Measurements from ENCODE around the gene PKD2.
"Not testable (repeated sequence)": the region's sequence is repeated elsewhere in the genome, so short reads cannot be mapped to it uniquely, and the experiment has no call there.

Gene PKD2

GRCh38 chr4:88062843-88063242 is 55.4 kb downstream of the PKD2 start:
- no peak overlapping the region for H3K4me3 ChIP-seq (ENCODE audit: low read depth, low read length)

- H3K4me3 ChIP-seq (ENCODE audit: low read depth, low read length) = no peak overlapping the region
Measured at GRCh38 chr4:88063634-88064296, 56.3 kb downstream of the PKD2 start.

GRCh38 chr4:88064410-88064809 is 57.0 kb downstream of the PKD2 start:
- no peak overlapping the region for H3K4me3 ChIP-seq (ENCODE audit: low read depth, low read length)

- H3K4me3 ChIP-seq (ENCODE audit: low read depth, low read length) = no peak overlapping the region
Measured at GRCh38 chr4:88070031-88070430, 62.6 kb downstream of the PKD2 start.

GRCh38 chr4:88075336-88075735 is 67.9 kb downstream of the PKD2 start:
- H3K4me3 ChIP-seq (ENCODE audit: low read depth, low read length) = no peak overlapping the region

GRCh38 chr4:88077911-88078524 is 70.6 kb downstream of the PKD2 start:
- H3K4me3 ChIP-seq (ENCODE audit: low read depth, low read length) = no peak overlapping the region

- no peak overlapping the region for H3K4me3 ChIP-seq (ENCODE audit: low read depth, low read length)
Measured at GRCh38 chr4:88078579-88078978, 71.1 kb downstream of the PKD2 start.

- no peak overlapping the region for H3K4me3 ChIP-seq (ENCODE audit: low read depth, low read length)
Measured at GRCh38 chr4:88080626-88081025, 73.2 kb downstream of the PKD2 start.

GRCh38 chr4:88087004-88087403 is 79.6 kb downstream of the PKD2 start:
- H3K4me3 ChIP-seq (ENCODE audit: low read depth, low read length) = no peak overlapping the region

GRCh38 chr4:88090898-88091297 is 83.5 kb downstream of the PKD2 start:
- H3K4me3 ChIP-seq (ENCODE audit: low read depth, low read length) = no peak overlapping the region

- H3K4me3 ChIP-seq (ENCODE audit: low read depth, low read length) = no peak overlapping the region
Measured at GRCh38 chr4:88091378-88091777, 83.9 kb downstream of the PKD2 start.

- no peak overlapping the region for H3K4me3 ChIP-seq (ENCODE audit: low read depth, low read length)
Measured at GRCh38 chr4:88093874-88094273, 86.4 kb downstream of the PKD2 start.

- H3K4me3 ChIP-seq (ENCODE audit: low read depth, low read length) = no peak overlapping the region
Measured at GRCh38 chr4:88097301-88097700, 89.9 kb downstream of the PKD2 start.

- H3K4me3 ChIP-seq (ENCODE audit: low read depth, low read length) = no peak overlapping the region
Measured at GRCh38 chr4:88097781-88098180, 90.3 kb downstream of the PKD2 start.

GRCh38 chr4:88098993-88099752 is 91.7 kb downstream of the PKD2 start:
- H3K4me3 ChIP-seq (ENCODE audit: low read depth, low read length) = no peak overlapping the region

GRCh38 chr4:88101165-88101564 is 93.7 kb downstream of the PKD2 start:
- H3K4me3 ChIP-seq (ENCODE audit: low read depth, low read length) = no peak overlapping the region

- no peak overlapping the region for H3K4me3 ChIP-seq (ENCODE audit: low read depth, low read length)
Measured at GRCh38 chr4:88102026-88102425, 94.6 kb downstream of the PKD2 start.

GRCh38 chr4:88104902-88105610 is 97.6 kb downstream of the PKD2 start:
- no peak overlapping the region for H3K4me3 ChIP-seq (ENCODE audit: low read depth, low read length)

- no peak overlapping the region for H3K4me3 ChIP-seq (ENCODE audit: low read depth, low read length)
Measured at GRCh38 chr4:88106205-88106604, 98.8 kb downstream of the PKD2 start.

- no peak overlapping the region for H3K4me3 ChIP-seq (ENCODE audit: low read depth, low read length)
Measured at GRCh38 chr4:88107406-88108107, 100.1 kb downstream of the PKD2 start.

GRCh38 chr4:88108108-88108465 is 100.7 kb downstream of the PKD2 start:
- not testable (repeated sequence) for H3K4me3 ChIP-seq (ENCODE audit: low read depth, low read length)

Measured in iPS-11a (cell line).